ENCODE measurements around the gene PTPRC. TPM values are rescaled to one million over a fixed set of nuclear protein-coding genes. Genes with fewer than 3 reads are reported as not detected.
"Not testable (repeated sequence)": the region's sequence is repeated elsewhere in the genome, so short reads cannot be mapped to it uniquely, and the experiment has no call there.

Gene PTPRC
- total and polyA plus RNA-seq, 9 donors: 1.9 to 17.5 (median 6.9) TPM

DNA sequence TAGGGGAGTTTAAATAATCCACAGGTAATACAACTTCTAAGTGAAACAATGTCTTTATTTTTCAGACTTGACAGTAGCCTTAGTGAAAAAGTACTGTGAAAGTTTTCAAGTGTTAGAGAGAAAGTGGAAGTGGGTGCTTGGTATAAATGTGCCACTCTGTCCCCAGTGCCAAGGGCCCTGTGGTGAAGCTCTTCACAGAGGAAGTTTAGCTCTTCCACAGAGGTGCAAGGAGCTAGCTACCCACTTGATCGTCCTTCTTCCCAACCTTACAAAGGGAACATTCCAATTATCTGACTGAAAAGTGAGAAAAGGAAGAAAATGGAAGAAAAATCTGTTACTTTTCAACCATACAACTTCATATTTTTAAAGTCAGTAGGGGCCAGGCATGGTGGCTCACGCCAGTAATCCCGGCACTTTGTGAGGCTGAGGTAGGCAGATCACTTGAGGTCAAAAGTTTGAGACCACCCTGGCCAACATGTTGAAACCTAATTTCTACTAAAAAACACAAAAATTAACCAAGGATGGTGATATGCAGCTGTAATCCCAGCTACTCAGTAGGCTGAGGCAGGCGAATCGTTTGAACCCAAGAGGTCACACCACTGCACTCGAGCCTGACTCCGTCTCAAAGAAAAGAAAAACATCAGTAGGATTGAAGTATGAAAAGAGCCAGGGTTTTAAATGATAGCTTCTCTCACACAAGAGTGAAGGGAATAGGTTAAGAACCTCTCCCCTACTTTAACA, 41.0 kb upstream of the PTPRC start:
- TF ChIP-seq POLR2A (IDR thresholded peaks at IDR 0.05) (no peak), EP300 (IDR thresholded peaks at IDR 0.05) (no peak)
- TF ChIP-seq, protein P1, sequence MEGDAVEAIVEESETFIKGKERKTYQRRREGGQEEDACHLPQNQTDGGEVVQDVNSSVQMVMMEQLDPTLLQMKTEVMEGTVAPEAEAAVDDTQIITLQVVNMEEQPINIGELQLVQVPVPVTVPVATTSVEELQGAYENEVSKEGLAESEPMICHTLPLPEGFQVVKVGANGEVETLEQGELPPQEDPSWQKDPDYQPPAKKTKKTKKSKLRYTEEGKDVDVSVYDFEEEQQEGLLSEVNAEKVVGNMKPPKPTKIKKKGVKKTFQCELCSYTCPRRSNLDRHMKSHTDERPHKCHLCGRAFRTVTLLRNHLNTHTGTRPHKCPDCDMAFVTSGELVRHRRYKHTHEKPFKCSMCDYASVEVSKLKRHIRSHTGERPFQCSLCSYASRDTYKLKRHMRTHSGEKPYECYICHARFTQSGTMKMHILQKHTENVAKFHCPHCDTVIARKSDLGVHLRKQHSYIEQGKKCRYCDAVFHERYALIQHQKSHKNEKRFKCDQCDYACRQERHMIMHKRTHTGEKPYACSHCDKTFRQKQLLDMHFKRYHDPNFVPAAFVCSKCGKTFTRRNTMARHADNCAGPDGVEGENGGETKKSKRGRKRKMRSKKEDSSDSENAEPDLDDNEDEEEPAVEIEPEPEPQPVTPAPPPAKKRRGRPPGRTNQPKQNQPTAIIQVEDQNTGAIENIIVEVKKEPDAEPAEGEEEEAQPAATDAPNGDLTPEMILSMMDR (IDR thresholded peaks at IDR 0.05): no peak
- Histone ChIP-seq H3K4me3 (no peak overlapping the region), H3K36me3 (no peaks in the 10 kb centered on the region), H3K27ac (no peak overlapping the region), H3K4me1 (ENCODE audit: insufficient read depth) (no peaks in the 10 kb centered on the region), H3K9me3 (no peaks in the 10 kb centered on the region), H3K27me3 (no peaks in the 10 kb centered on the region)
- intact Hi-C loops (cut with DNase I): no loop called here
- WGBS, 3 donors: 79 to 87% (median 84%) methylated on average over 7 of the region's 7 CpGs
- DNase-seq: no peak

DNA sequence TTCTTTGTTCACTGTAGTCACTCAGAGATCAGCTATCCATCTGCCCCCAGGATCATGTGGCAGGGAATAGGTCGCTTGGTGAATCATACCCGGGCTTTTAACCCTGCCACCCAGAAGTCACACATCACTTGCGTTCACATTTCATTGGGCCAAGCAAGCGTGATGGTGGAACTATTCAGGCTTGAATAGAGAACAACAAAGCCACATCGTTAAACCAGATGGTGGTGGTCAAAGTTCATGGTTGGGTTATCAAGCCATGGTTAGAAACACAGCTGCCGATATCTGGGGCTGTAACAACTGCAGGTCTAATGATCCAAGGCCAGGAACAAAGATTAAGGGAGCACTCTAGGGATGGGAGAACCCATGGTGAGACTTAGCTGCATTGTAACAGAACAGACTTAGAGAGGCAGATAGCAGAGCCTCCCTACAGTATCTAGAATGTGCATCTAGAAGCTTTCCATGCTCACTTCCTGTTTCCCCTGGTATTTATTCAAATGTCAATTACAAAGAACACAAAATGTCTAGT, 40.0 kb upstream of the PTPRC start:
- TF ChIP-seq, protein P1 (IDR thresholded peaks at IDR 0.05): no peak
- TF ChIP-seq POLR2A (IDR thresholded peaks at IDR 0.05) (no peak), EP300 (IDR thresholded peaks at IDR 0.05) (no peak)
- Histone ChIP-seq H3K4me1 (ENCODE audit: insufficient read depth) (no peaks in the 10 kb centered on the region), H3K27ac (no peak overlapping the region), H3K4me3 (no peak overlapping the region), H3K27me3 (no peaks in the 10 kb centered on the region), H3K9me3 (no peaks in the 10 kb centered on the region), H3K36me3 (no peaks in the 10 kb centered on the region)
- 56 to 75% (median 75%) methylated on average over 6 of the region's 6 CpGs for WGBS, 3 donors
- intact Hi-C loops (cut with DNase I): no loop called here
- no peak for DNase-seq

DNA sequence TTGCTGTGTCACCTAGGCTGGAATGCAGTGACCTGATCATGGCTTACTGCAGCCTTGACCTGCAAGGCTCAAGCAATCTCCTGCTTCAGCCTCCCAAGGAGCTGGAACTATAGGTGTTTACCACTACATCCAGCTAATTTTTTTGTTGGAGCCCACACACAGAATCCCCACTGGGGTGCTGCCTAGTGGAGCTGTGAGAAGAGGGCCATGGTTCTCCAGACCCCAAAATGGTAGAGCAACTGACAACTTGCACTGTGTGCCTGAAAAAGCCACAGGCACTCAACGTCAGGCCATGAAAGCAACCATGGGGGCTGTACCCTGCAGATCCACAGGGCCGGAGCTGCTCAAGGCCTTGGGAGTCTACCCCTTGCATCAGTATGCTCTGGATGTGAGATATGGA, 39.1 kb upstream of the PTPRC start:
- Histone ChIP-seq H3K4me1 (ENCODE audit: insufficient read depth) (no peaks in the 10 kb centered on the region), H3K4me3 (no peak overlapping the region), H3K27ac (no peak overlapping the region), H3K27me3 (no peaks in the 10 kb centered on the region), H3K36me3 (no peaks in the 10 kb centered on the region), H3K9me3 (no peaks in the 10 kb centered on the region)
- intact Hi-C loops (cut with DNase I): no loop called here
- TF ChIP-seq POLR2A (IDR thresholded peaks at IDR 0.05): no peak
- TF ChIP-seq EP300 (IDR thresholded peaks at IDR 0.05): no peak
- TF ChIP-seq, protein P1 (IDR thresholded peaks at IDR 0.05): no peak
- WGBS, 3 donors: 80 to 86% (median 82%) methylated on average over 2 of the region's 2 CpGs
- DNase-seq: no peak

DNA sequence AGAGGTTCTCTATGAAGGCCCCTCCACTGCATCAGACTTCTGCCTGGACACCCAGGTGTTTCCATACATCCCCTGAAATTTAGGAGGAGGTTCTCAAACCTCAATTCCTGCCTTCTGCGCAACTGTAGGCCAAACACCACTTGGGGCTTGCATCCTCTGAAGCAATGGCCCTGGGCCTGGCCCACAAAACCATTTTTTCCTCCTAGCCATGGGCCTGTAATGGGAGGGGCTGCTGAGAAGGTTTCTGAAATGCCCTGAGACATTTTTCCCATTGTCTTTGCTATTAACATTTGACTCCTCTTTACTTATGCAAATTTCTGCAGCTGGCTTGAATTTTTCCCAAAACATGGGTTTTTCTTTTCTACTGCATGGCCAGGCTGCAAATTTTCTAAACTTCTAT, 37.9 kb upstream of the PTPRC start:
- DNase-seq: no peak
- Histone ChIP-seq H3K36me3 (no peaks in the 10 kb centered on the region), H3K4me3 (no peak overlapping the region), H3K27me3 (no peaks in the 10 kb centered on the region), H3K4me1 (ENCODE audit: insufficient read depth) (no peaks in the 10 kb centered on the region), H3K27ac (no peak overlapping the region), H3K9me3 (no peaks in the 10 kb centered on the region)
- WGBS, 3 donors: 83 to 100% (median 96%) methylated on average over 1 of the region's 1 CpG
- TF ChIP-seq, protein P1 (IDR thresholded peaks at IDR 0.05): no peak
- TF ChIP-seq EP300 (IDR thresholded peaks at IDR 0.05) (no peak), POLR2A (IDR thresholded peaks at IDR 0.05) (no peak)
- intact Hi-C loops (cut with DNase I): no loop called here

DNA sequence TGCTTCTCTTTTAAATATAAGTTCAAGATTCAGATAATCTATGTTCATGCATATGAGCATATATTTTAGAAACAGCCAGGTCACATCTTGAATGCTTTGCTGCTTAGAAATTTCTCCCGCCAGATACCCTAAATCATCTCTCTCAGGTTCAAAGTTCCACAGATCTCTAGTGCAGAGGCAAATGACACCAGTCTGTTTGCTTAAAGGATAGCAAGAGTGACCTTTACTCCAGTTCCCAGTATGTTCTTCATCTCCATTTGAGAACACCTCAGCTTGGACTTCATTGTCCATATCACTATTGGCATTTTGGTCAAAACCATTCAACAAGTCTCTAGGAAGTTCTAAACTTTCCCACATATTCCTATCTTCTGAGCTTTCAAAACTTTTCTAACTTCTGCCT, 37.5 kb upstream of the PTPRC start:
- not testable (repeated sequence) for H3K27ac ChIP-seq; H3K27me3 ChIP-seq; H3K4me1 ChIP-seq (ENCODE audit: insufficient read depth)

More for the DNA sequence above, 37.5 kb upstream of the PTPRC start:
- H3K4me3 ChIP-seq; H3K36me3 ChIP-seq; DNase-seq; intact Hi-C loops (cut with DNase I); H3K9me3 ChIP-seq: not testable (repeated sequence)
- WGBS, 3 donors: 95 to 100% (median 98%) methylated on average over 1 of the region's 1 CpG

Data from ovary (tissue), 9 donors.